ENCODE measurements around the gene BTF3. TPM values are rescaled to one million over a fixed set of nuclear protein-coding genes. Genes with fewer than 3 reads are reported as not detected.

BTF3 gene
- total RNA-seq, 1 experiment from 2014 or later: 647 TPM

DNA sequence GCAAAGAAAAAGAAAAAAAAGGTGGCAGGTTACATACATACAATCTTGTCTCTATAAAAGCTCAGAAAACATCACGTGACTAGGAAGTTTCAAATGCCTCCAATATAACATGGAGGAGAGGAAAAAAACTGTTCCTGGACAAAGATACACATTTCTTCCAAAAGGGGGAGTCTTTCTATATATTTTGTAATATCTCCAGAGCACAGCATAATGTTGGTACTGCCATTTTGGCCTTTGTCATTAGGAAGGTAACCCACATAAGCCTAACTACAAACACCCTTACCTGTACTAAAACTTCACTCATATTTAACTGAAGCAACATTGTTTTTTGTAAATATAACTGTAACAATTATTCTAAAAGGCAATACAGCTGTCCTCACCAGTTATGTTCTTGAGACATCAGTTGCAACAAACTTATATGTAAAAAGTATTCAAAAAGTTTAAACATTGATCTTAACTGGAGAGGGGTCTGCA, 1.2 kb upstream of the BTF3 start:
- ATAC-seq: peak; percentile 28
- POLR2A ChIA-PET: no interaction called here
- intact Hi-C loops (cut with micrococcal nuclease; ENCODE audit: unreplicated experiment): no loop called here

GRCh38 chr5:73497497-73498056, 665 bp upstream of the BTF3 start:
- intact Hi-C loops (cut with micrococcal nuclease; ENCODE audit: unreplicated experiment): no loop called here
- Histone ChIP-seq H3K4me1 (ENCODE audit: control insufficient read depth, insufficient read depth, low read length) (peaks cover 33% of the 10 kb centered on the region), H3K4me3 (ENCODE audit: low read depth in 2 of 2, low read length in 2 of 2) (peak overlapping the region; percentile 94), H3K27ac (ENCODE audit: low read length) (peak overlapping the region; percentile 91), H3K27me3 (ENCODE audit: control insufficient read depth, insufficient read depth, low read length) (no peaks in the 10 kb centered on the region), H3K9me3 (ENCODE audit: control insufficient read depth, insufficient read depth, low read depth, low read length) (no peaks in the 10 kb centered on the region), H3K36me3 (ENCODE audit: control insufficient read depth, insufficient read depth, low read length) (peaks cover 33% of the 10 kb centered on the region)
- CTCF ChIA-PET: interaction anchor here (1.2 to 1.4 kb wide), 2 partner anchors 46 kb away, joined by 3 to 4 read pairs; no protein-coding TSS in a partner anchor
- ATAC-seq (peak; percentile 4), DNase-seq (ENCODE audit: low read depth, low spot score) (no peak)
- POLR2A ChIA-PET: interaction anchor here (0.8 kb wide), 1 partner anchor 587 kb away, joined by 3 read pairs; no protein-coding TSS in a partner anchor
- TSS peak; percentile 96 for BruUV-seq (replicated peaks)
- in situ Hi-C loops (cut with HindIII; ENCODE audit: low pct_unique_long_range_greater_than_20kb, low sequenced_read_pairs): no loop called here
- TF ChIP-seq, protein P1, sequence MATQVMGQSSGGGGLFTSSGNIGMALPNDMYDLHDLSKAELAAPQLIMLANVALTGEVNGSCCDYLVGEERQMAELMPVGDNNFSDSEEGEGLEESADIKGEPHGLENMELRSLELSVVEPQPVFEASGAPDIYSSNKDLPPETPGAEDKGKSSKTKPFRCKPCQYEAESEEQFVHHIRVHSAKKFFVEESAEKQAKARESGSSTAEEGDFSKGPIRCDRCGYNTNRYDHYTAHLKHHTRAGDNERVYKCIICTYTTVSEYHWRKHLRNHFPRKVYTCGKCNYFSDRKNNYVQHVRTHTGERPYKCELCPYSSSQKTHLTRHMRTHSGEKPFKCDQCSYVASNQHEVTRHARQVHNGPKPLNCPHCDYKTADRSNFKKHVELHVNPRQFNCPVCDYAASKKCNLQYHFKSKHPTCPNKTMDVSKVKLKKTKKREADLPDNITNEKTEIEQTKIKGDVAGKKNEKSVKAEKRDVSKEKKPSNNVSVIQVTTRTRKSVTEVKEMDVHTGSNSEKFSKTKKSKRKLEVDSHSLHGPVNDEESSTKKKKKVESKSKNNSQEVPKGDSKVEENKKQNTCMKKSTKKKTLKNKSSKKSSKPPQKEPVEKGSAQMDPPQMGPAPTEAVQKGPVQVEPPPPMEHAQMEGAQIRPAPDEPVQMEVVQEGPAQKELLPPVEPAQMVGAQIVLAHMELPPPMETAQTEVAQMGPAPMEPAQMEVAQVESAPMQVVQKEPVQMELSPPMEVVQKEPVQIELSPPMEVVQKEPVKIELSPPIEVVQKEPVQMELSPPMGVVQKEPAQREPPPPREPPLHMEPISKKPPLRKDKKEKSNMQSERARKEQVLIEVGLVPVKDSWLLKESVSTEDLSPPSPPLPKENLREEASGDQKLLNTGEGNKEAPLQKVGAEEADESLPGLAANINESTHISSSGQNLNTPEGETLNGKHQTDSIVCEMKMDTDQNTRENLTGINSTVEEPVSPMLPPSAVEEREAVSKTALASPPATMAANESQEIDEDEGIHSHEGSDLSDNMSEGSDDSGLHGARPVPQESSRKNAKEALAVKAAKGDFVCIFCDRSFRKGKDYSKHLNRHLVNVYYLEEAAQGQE (IDR thresholded peaks at IDR 0.05; ENCODE audit: insufficient read depth in 1 of 2, low read depth in 2 of 2, low read length in 1 of 2): no peak
- TF ChIP-seq CTCF (IDR thresholded peaks at IDR 0.05) (no peak), SIN3A (IDR thresholded peaks at IDR 0.05; ENCODE audit: borderline replicate concordance, insufficient read depth, low read depth, low read length) (no peak), POLR2AphosphoS5 (IDR thresholded peaks at IDR 0.05; ENCODE audit: low read depth, low read length) (no peak), TCF7L2 (IDR thresholded peaks at IDR 0.05; ENCODE audit: low read depth, low read length) (no peak)

More for the DNA sequence above, 1.2 kb upstream of the BTF3 start:
- Histone ChIP-seq H3K36me3 (ENCODE audit: control insufficient read depth, insufficient read depth, low read length) (peaks cover 28% of the 10 kb centered on the region), H3K4me3 (ENCODE audit: low read depth in 2 of 2, low read length in 2 of 2) (peak overlapping the region; percentile 94; a peak in 3 of 4 replicates), H3K27me3 (ENCODE audit: control insufficient read depth, insufficient read depth, low read length) (no peaks in the 10 kb centered on the region), H3K27ac (ENCODE audit: low read length) (peak overlapping the region; percentile 91), H3K4me1 (ENCODE audit: control insufficient read depth, insufficient read depth, low read length) (peaks cover 33% of the 10 kb centered on the region), H3K9me3 (ENCODE audit: control insufficient read depth, insufficient read depth, low read depth, low read length) (no peaks in the 10 kb centered on the region)
- BruUV-seq (replicated peaks): no TSS peak
- peak; percentile 88 for DNase-seq (ENCODE audit: low read depth, low spot score)
- in situ Hi-C loops (cut with HindIII; ENCODE audit: low pct_unique_long_range_greater_than_20kb, low sequenced_read_pairs): no loop called here
- TF ChIP-seq, protein P1 (IDR thresholded peaks at IDR 0.05; ENCODE audit: insufficient read depth in 1 of 2, low read depth in 2 of 2, low read length in 1 of 2): no peak; a peak in 1 of 4 replicates
- peak; percentile 69; the same call in 1 of the 2 replicates for TF ChIP-seq CTCF (IDR thresholded peaks at IDR 0.05)
- CTCF ChIA-PET: interaction anchor here (1.2 to 1.5 kb wide), 2 partner anchors 21 to 46 kb away, joined by 3 to 4 read pairs; no protein-coding TSS in a partner anchor

All from Panc1 (cell line).